ENCODE results near the gene PCDH11Y.
"Not testable (repeated sequence)": the region's sequence is repeated elsewhere in the genome, so short reads cannot be mapped to it uniquely, and the experiment has no call there.

The PCDH11Y gene, protein sequence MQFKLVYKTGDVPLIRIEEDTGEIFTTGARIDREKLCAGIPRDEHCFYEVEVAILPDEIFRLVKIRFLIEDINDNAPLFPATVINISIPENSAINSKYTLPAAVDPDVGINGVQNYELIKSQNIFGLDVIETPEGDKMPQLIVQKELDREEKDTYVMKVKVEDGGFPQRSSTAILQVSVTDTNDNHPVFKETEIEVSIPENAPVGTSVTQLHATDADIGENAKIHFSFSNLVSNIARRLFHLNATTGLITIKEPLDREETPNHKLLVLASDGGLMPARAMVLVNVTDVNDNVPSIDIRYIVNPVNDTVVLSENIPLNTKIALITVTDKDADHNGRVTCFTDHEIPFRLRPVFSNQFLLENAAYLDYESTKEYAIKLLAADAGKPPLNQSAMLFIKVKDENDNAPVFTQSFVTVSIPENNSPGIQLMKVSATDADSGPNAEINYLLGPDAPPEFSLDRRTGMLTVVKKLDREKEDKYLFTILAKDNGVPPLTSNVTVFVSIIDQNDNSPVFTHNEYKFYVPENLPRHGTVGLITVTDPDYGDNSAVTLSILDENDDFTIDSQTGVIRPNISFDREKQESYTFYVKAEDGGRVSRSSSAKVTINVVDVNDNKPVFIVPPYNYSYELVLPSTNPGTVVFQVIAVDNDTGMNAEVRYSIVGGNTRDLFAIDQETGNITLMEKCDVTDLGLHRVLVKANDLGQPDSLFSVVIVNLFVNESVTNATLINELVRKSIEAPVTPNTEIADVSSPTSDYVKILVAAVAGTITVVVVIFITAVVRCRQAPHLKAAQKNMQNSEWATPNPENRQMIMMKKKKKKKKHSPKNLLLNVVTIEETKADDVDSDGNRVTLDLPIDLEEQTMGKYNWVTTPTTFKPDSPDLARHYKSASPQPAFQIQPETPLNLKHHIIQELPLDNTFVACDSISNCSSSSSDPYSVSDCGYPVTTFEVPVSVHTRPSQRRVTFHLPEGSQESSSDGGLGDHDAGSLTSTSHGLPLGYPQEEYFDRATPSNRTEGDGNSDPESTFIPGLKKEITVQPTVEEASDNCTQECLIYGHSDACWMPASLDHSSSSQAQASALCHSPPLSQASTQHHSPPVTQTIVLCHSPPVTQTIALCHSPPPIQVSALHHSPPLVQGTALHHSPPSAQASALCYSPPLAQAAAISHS (N-terminal part only)

GRCh38 chrY:5000057-5000456 lies at the start of gene PCDH11Y:
Gene PCDH11Y, plus strand, starts transcription at chrY:5000296. Its CDS starts 56,804 bp downstream, at chrY:5057100.
- DNase-seq = peak in 1 of 2 donors; percentile 9

- DNase-seq = not testable (repeated sequence)
Measured at GRCh38 chrY:4967894-4968293, 32.2 kb upstream of the PCDH11Y start.

DNA sequence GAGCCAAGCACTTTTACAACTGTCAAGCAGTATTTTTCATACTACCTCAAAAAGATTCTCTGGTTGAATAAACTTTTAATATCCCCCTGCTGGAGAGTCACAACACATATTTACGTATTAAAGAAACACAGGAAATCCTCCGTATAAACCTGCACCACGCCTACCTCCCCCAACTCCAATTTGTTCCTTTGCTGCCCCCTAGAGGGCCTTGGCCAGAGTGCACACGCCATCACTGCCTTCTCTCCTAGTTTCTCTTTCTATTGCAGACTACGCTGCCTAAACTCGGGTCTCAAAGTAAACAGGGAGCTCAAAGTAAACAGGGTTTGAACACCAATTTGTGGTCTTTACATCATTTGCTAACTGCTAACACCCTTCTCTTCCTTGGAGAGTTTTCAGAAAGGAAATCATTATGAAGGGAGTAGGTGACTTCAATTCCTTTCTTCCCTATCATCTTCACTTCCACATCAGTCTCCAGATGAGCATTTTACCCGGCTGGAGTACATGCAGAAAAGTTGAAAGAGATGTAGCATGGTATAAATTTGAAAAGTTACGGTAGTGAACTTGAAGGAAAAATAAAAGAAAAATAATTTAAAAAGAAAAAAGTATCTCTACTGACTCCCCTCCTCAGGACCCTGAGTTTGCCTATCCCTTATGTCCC lies 8.2 kb upstream of the PCDH11Y start:
- not testable (repeated sequence) for DNase-seq

- not testable (repeated sequence) for DNase-seq
Measured at GRCh38 chrY:4994892-4995291, 5.2 kb upstream of the PCDH11Y start.

- DNase-seq = not testable (repeated sequence)
Measured at GRCh38 chrY:5002476-5003184, 2.5 kb downstream of the PCDH11Y start.

DNA sequence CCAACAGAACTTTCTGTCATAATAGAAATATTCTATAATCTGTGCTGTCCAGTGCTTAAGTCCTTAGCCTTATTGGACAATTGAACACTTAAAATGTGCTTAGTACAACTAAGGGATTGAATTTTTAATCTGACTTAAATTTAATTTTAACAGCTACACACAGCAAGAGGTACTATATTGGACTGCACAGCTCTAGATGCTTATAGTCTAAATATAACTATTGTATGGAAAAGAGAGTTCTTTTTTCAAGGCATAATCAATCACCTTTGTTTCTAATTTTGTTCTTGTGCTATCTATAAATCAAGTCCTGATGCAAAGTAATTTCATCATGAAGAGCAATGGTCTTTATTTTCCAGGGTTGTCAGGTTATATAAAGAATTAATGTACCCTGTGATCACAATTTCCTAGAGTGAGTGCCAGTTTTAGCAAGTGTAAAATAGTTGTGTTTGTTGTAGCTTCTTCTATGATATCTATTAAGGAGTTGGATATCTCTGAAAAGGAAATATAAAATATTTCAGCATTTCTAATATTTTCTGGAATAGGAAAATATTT lies 39.0 kb downstream of the PCDH11Y start:
- DNase-seq = not testable (repeated sequence)

DNA sequence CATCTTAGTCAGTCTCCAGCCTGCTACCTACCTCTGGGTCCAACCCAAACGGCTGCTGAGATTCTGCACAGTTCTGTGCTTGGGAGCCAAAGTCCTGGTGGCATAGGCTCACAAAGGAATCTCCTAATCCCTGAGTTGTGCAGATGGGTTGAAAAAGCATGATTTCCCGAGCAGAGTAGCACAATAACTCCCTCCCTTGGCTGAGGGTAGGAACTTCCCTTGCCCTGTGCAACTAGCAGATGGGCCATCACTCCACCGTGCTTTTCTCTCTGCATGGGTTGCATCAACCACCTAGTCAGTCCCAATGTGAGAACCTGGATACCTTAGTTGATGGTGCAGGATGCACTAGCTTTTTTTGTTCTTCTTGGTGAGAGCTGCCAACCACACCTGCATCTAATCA lies 82.9 kb downstream of the PCDH11Y start:
- DNase-seq = not testable (repeated sequence)

DNA sequence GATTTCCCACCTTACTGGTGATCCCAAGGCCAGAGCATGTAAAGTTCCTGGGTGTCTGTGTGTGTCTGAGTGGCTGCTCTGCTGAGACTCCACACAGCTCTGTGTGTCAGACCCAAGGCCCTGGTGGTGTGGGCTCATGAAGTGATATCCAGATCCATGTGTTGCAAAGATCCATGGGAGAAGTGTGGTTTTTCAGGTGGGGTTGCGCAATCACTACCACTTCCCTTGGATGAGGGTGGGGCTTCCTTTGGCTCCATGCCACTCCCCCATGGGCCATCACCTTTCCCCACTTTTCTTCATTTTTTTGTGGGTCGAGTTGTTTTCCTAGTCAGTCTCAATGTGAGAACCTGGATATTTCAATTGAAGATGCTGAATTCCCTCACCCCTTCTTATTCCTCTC lies 182.9 kb downstream of the PCDH11Y start:
- not testable (repeated sequence) for DNase-seq

DNA sequence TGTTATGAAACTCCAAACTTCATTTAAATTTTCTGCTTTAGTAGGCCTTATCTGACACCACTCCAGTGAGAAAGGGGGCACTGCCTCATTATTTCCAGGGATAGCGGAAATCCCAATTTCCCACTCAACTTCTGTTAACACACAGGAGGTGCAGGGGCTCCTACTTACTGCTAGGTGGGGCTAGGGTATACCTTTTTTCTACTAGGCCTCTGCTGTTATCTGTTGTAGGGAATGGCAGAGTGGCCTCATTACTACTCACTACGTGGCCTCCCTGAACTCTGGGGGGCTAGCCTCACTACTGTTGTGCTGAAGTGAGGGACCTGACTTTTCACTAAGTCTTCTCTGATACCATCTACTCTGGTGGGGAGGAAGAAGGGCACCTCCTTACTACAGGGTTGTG lies 215.0 kb downstream of the PCDH11Y start:
- DNase-seq = not testable (repeated sequence)

- DNase-seq = not testable (repeated sequence)
Measured at GRCh38 chrY:5324931-5325330, 324.8 kb downstream of the PCDH11Y start.

DNA sequence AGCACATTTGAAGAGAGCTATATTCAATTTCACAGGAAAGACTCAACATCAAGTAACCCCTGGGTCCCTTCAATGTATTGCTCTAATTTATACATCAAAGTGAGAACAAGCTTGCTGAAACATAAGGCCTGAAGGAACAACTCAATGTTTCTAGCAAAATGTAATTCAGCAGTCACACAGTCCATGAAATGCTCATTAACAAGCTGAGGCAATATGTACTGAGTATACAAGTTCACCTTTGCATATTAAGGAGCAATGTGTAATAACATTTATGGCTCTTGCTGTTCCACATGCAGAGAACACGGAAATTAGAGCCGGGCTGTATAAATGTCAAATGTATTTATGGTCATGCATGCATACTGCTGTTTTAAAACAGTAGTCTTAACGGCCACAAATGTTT lies 342.1 kb downstream of the PCDH11Y start:
- DNase-seq = not testable (repeated sequence)

DNA sequence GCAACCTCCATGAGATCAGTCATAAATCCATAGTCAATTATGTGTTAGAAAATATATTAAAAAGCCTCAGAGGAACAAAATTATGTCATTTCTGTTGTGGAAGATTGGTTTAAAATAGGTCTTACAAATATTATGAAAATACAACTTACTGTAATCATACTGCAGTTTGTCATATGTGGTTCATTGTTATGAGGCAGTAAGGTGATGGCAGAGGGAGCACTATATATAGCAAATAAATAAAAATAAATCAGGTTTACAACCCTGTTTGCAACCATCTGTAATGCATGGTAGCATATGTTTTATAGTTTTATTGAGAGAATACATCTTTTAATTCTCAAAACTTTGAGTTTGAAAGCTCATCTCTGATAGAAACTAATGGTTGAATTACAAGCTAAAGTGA lies 543.6 kb downstream of the PCDH11Y start:
- not testable (repeated sequence) for DNase-seq

DNA sequence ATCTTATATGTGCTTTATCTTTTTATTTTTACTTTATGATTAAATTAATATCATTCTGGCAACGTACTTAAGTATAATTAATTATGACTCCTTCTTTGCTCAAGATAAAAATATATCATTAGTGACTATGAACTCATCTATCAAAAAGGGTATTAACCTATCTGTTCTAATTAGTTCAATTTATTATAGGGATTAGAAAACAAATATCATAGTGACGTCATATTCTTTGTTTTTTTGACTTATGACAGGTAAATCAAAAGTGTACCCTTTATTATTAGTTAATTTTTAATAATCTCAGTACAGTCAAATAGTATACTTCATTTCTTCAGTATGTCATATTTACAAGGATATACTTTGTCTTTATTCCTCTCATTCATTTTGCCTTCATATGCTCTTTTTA lies 638.5 kb downstream of the PCDH11Y start:
- not testable (repeated sequence) for DNase-seq

DNA sequence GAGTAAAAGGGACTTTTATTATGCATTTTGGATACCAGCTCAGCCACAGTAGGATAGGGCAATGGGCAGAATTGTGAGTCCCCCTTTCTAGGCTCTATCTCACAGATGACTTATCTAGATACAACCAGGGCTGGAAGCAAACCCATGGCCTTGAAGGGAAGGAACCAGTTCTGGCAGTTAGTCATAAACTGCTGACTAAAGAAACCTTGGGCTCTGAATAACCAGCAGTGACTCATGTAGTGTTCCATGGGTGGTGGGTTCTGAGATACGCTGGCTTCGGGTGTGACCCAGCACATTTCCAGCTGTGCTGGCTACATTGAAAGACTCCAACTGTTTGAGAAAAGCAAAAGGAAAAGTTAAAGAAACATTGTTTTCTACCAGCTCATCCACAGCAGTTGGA lies 679.2 kb downstream of the PCDH11Y start:
- not testable (repeated sequence) for DNase-seq

DNA sequence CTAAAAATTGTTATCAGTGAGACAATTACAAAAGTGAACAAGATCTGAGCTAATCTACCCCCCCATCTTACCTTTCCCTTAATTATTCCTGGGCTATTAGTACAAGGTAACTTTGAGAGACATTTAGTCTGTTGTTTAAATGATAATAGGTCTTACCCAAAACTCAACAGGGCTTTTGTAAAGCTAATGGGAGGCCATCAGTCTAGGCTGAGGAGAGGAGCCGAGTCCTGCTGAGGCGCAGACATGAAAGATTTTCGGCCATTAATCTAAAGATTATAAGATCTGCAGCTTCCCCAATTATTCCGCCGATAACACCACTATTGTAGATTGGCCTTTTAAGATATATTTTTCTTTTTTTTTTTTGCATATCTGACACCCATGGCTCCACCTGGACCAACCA lies 708.6 kb downstream of the PCDH11Y start:
- DNase-seq = not testable (repeated sequence)

GRCh38 chrY:5709788-5710381 lies 709.8 kb downstream of the PCDH11Y start:
- DNase-seq = not testable (repeated sequence)

DNA sequence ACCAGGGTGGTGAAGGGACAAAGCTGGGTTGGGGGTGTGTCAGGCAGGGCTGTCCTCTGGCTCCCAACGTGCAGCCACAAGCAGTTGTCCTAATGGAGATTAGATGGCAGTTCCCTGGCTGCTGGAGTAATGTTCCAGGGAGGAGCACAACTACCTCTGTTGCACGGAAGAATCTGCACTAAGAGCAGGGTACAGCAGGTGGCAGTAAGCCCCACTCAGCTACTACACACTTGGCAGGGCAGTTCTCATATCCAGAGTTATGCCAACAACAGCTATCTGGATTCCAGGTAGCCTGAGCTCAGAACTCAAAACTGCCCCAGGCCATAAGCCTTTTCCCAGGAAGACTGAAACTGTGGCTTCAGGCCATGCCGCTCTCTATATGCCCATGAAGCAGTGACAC lies 761.3 kb downstream of the PCDH11Y start:
- not testable (repeated sequence) for DNase-seq

- not testable (repeated sequence) for DNase-seq
Measured at GRCh38 chrY:5776485-5776884, 776.4 kb downstream of the PCDH11Y start.
